HL-60 (cell line): ENCODE measurements around the gene CDH23.

Source experiments
- CTCF ChIP-seq: IDR thresholded peaks from one replicate; pipeline ENCODE4 v1.5.1; 2011; ENCODE audit warnings: low read length, control low read depth, inconsistent platforms; ENCODE audit not compliant: insufficient read depth
- POLR2AphosphoS5 ChIP-seq: IDR thresholded peaks from 2 replicates; pipeline ENCODE4 v1.6.1; 2012; ENCODE audit warnings: low read depth
- SPI1 ChIP-seq: IDR thresholded peaks from 2 replicates; pipeline ENCODE4 v1.6.1; 2012; ENCODE audit warnings: low read depth, mild to moderate bottlenecking, borderline replicate concordance

DNA sequence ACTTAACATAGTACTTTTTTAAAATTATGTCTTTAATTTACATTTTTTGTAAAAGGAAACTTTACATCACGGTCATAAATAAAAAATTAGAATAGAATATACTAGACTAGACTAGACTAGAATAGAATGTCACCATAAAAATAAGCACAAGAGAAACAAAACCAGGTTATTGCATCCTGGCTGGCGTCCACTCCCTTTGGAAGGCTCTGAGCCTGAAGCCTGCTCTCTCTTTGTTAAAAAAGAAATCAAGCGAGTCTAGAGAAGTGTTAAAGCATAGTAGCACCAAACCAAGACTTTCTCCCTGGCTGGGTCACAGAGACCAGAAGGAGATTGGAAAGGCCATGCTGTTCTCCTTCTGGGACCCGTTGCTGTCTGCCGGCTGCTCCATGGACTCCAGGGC lies 218.2 kb downstream of the CDH23 start:
- TF ChIP-seq CTCF (no peak), POLR2AphosphoS5 (no peak), SPI1 (no peak)
